Epithelial cell of proximal tubule (primary cell): ENCODE data around the gene RBM39. TPM values are rescaled to one million over a fixed set of nuclear protein-coding genes. Genes with fewer than 3 reads are reported as not detected.

Experiments
- DNase-seq: peaks from one replicate; pipeline ENCODE4 v3.0.0-alpha.2; 2011; ENCODE audit warnings: low read depth
- H3K4me3 ChIP-seq: 2 replicates; pipeline ENCODE4 v1.5.1; 2011; ENCODE audit warnings: low read depth, mild to moderate bottlenecking, low read length
- total RNA-seq: library from RNA; depleted of rRNA; stranded (reverse); fragments of >200 nt; gene quantifications from 2 replicates; pipeline ENCODE4 v1.2.3, GENCODE V29; 2015
- TF ChIP-seq, protein P1 (sequence below): conservative IDR thresholded peaks from 2 replicates; pipeline ENCODE4 v1.5.1; 2012; ENCODE audit warnings: low read depth, mild to moderate bottlenecking, low read length

RBM39 gene
- total RNA-seq, 1 donor from 2014 or later: 148 TPM

GRCh38 chr20:35661908-35662307, 80.2 kb downstream of the RBM39 start:
- DNase-seq: no peak
- H3K4me3 ChIP-seq: peak overlapping the region; percentile 9
- TF ChIP-seq, protein P1, sequence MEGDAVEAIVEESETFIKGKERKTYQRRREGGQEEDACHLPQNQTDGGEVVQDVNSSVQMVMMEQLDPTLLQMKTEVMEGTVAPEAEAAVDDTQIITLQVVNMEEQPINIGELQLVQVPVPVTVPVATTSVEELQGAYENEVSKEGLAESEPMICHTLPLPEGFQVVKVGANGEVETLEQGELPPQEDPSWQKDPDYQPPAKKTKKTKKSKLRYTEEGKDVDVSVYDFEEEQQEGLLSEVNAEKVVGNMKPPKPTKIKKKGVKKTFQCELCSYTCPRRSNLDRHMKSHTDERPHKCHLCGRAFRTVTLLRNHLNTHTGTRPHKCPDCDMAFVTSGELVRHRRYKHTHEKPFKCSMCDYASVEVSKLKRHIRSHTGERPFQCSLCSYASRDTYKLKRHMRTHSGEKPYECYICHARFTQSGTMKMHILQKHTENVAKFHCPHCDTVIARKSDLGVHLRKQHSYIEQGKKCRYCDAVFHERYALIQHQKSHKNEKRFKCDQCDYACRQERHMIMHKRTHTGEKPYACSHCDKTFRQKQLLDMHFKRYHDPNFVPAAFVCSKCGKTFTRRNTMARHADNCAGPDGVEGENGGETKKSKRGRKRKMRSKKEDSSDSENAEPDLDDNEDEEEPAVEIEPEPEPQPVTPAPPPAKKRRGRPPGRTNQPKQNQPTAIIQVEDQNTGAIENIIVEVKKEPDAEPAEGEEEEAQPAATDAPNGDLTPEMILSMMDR: no peak

DNA sequence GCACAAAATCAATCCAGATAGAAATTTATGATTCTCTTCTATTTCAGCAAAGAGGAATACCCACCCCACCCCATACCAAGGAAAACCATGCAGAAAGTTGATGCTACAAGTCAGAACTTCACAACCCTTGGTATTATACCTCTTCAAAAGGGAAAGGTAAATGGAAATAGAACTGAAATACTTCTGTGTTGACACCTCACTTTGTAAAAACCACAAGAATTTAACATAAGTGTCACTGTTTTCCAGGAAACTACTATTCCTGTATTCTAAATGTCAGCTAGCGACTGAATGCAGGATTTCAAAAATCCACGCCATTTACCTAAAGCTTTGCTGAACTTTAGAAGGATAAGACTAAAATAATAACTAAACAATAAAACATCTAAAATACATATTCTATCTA, 81.0 kb downstream of the RBM39 start:
- TF ChIP-seq, protein P1: no peak
- DNase-seq: no peak
- peak overlapping the region; percentile 2 for H3K4me3 ChIP-seq

DNA sequence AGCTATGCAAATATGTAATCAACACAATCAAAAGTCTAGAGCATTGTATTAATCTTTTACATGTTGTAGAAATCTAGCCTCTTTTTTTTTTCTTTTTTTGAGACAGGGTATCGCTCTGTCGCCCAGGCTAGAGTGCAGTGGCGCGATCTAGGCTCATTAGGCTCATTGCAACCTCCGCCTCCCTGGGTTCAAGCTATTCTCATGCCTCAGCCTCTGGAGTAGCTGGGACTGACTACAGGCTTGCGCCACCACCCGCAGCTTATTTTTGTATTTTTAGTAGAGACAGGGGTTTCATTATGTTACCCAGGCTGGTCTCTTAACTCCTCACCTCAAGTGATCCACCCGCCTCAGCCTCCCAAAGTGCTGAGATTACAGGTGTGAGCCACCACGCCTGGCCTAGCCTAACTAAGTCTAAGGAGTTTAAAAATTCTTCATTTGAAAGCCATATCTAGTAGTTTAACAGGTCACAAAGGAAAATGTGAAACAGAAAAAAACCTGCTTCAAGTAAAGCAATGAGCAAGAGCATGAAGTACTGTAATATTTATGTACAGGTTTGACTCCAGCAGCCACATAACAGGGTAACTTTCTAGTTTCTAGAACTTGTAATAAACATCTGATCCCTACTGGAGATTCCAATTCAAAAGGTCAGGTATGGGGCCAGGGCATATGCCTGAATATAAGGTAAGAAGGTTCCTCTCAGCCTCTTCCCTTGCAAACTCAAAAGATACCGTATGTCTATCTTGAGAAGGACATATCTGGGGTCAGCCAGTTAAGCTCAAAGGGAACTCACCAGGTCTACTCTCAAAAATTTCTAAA, 81.7 kb downstream of the RBM39 start:
- no peak overlapping the region for H3K4me3 ChIP-seq
- no peak for DNase-seq
- TF ChIP-seq, protein P1: no peak

DNA sequence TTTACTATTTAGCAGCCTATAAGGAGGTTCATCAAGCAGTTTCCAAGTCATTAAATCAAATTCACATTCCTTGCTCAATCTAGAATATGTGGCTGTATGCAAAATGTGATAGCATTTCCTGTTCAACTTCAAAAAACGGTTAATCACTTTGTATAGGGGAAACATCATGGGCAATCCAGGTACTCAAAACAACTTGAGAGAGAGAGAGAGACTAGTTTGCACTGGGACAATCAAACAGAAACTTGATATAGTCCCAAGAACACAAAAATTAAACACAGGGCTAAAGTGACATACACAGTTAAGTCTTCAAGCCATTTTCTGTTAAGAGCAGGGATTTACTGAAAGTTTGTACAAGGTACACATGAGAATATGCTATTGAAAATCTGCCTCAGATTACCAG, 84.8 kb downstream of the RBM39 start:
- TF ChIP-seq, protein P1: no peak
- no peak overlapping the region for H3K4me3 ChIP-seq
- DNase-seq: no peak

DNA sequence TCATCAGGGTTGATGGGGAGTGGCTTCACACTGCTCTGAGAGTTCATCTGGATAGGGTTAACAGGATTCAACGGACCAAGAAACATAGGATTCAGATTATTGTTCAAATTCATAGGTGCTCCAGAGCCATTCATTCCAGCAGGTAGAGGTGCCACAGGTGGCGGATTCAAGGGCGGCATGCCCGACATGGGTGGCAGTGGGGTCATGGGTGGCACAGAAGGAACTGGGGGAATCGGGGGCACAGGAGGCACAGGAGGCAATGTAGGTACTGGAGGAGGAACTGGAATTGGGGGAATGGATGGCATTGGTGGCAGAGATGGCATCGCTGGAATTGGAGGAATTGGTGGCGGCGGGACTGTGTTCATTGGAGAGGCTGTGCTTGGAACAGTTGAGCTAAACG, 87.6 kb downstream of the RBM39 start:
- no peak overlapping the region for H3K4me3 ChIP-seq
- DNase-seq: no peak
- TF ChIP-seq, protein P1: no peak

- DNase-seq: no peak
- no peak overlapping the region for H3K4me3 ChIP-seq
- TF ChIP-seq, protein P1: no peak
Measured at GRCh38 chr20:35653893-35654292, 88.2 kb downstream of the RBM39 start.

Other genes starting within 250 kb of the RBM39 start
- not detected in 2 replicates for gene C20orf173, start 212.6 kb downstream of the RBM39 start, total RNA-seq
- 179 and 203 TPM in 2 replicates for gene ERGIC3, start 200.2 kb downstream of the RBM39 start, total RNA-seq
- gene SPAG4, start 126.4 kb downstream of the RBM39 start, total RNA-seq: 3.5 and 15.9 TPM in 2 replicates
- 22.5 and 177 TPM in 2 replicates for gene CPNE1, start 77.4 kb downstream of the RBM39 start, total RNA-seq
- 46.3 and 47.3 TPM in 2 replicates for gene RBM12, start 77.4 kb downstream of the RBM39 start, total RNA-seq
- gene NFS1, start 42.9 kb downstream of the RBM39 start, total RNA-seq: 10.3 and 39.9 TPM in 2 replicates
- gene ROMO1, start 42.9 kb downstream of the RBM39 start, total RNA-seq: 523 and 938 TPM in 2 replicates
- gene PHF20, start 29.8 kb upstream of the RBM39 start, total RNA-seq: 19.0 and 28.4 TPM in 2 replicates
- 117 and 136 TPM in 2 replicates for gene SCAND1, start 212.2 kb upstream of the RBM39 start, total RNA-seq
- 2.1 and 5.6 TPM in 2 replicates for gene CNBD2, start 226.3 kb upstream of the RBM39 start, total RNA-seq